Measurements from ENCODE around the gene PRG3. TPM values are rescaled to one million over a fixed set of nuclear protein-coding genes. Genes with fewer than 3 reads are reported as not detected.

PRG3 gene
- total and polyA plus RNA-seq, 8 donors, result 0.43 to 1.0 (median 0.76) TPM; not detected in 2

DNA sequence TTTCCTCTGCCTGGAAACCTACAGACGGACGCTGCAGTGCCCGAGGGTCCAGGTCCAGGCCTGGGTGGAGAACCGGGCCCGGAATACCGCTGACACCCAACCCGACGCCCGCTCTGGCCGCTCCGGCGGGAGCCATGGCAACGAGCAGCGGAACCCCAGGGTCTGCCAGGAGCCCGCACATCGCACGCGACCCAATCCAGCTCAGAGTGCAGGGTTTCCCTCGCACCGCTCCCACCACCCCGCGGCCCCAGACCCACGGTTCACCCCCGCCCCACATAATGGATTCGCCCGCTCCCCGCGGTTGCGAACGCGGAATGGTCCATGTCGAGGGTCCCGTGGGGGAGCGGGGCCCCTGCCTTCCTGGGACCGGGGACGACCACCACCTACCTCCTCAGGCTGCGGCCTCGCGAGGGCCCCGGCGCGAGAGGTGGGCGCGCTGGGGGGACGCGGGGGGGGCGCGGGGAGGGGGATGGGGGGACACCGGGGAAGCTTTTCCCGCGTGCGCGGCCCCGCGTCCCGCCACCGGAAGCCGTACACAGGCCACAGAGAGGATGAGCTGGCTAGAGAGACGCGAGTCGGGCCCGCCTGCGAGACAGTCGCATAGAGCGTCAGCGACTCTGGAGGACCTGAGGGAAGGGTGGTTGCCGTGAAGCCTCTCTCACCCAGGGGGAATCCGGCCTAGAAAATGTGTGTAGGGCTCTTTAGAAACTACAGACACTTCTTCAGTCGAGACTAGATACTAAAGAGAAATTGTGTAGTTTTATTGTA is 45.4 kb downstream of the PRG3 start, which contains the start of gene SSRP1:
Gene SSRP1, minus strand, starts transcription at position 550 of the 768 bp plus-strand sequence. CDS start 771 bp downstream, outside the sequence.
- peak within 1 kb of the TSS; percentile 64 to 76 for H3K4me3 ChIP-seq
- H3K4me1 ChIP-seq, result peaks cover 9 to 25% of the 10 kb centered on the region in 2 donors
- DNase-seq, result peak; percentile 77 to 97 (median 91)
- TF ChIP-seq, protein P1, sequence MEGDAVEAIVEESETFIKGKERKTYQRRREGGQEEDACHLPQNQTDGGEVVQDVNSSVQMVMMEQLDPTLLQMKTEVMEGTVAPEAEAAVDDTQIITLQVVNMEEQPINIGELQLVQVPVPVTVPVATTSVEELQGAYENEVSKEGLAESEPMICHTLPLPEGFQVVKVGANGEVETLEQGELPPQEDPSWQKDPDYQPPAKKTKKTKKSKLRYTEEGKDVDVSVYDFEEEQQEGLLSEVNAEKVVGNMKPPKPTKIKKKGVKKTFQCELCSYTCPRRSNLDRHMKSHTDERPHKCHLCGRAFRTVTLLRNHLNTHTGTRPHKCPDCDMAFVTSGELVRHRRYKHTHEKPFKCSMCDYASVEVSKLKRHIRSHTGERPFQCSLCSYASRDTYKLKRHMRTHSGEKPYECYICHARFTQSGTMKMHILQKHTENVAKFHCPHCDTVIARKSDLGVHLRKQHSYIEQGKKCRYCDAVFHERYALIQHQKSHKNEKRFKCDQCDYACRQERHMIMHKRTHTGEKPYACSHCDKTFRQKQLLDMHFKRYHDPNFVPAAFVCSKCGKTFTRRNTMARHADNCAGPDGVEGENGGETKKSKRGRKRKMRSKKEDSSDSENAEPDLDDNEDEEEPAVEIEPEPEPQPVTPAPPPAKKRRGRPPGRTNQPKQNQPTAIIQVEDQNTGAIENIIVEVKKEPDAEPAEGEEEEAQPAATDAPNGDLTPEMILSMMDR (IDR thresholded peaks at IDR 0.05), result no peak
- H3K27me3 ChIP-seq, result no peaks in the 10 kb centered on the region
- ATAC-seq, result peak; percentile 99
- peak within 1 kb of the TSS; percentile 76 to 84 for H3K27ac ChIP-seq
- peaks cover 0 to 34% of the 10 kb centered on the region in 2 donors for H3K36me3 ChIP-seq
- no peaks in the 10 kb centered on the region for H3K9me3 ChIP-seq
- intact Hi-C loops (cut with DNase I), result no loop called here

DNA sequence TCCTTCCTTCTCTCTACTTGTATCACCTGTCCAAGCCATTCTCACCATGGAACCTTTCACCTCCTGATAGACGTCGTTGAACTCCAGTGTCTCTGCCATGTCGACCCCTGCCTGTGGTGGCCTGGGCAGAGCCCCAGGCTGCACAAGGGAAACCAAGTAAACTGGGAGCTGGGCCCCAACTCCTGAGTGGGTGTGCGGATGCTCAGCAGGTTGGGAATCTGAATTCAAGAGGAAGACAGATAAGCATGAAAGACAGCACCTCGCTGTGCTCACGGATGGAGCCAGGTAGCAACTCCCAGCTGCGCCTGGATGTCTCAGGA is 46.0 kb downstream of the PRG3 start:
- peak overlapping the region; percentile 76 to 84 for H3K27ac ChIP-seq
- peaks cover 0 to 39% of the 10 kb centered on the region in 2 donors for H3K36me3 ChIP-seq
- DNase-seq (no peak), ATAC-seq (no peak)
- peaks cover 9 to 25% of the 10 kb centered on the region in 2 donors for H3K4me1 ChIP-seq
- H3K4me3 ChIP-seq, result peak overlapping the region; percentile 64 to 76
- intact Hi-C loops (cut with DNase I), result no loop called here
- no peaks in the 10 kb centered on the region for H3K27me3 ChIP-seq
- H3K9me3 ChIP-seq, result no peaks in the 10 kb centered on the region
- TF ChIP-seq, protein P1 (IDR thresholded peaks at IDR 0.05), result no peak

DNA sequence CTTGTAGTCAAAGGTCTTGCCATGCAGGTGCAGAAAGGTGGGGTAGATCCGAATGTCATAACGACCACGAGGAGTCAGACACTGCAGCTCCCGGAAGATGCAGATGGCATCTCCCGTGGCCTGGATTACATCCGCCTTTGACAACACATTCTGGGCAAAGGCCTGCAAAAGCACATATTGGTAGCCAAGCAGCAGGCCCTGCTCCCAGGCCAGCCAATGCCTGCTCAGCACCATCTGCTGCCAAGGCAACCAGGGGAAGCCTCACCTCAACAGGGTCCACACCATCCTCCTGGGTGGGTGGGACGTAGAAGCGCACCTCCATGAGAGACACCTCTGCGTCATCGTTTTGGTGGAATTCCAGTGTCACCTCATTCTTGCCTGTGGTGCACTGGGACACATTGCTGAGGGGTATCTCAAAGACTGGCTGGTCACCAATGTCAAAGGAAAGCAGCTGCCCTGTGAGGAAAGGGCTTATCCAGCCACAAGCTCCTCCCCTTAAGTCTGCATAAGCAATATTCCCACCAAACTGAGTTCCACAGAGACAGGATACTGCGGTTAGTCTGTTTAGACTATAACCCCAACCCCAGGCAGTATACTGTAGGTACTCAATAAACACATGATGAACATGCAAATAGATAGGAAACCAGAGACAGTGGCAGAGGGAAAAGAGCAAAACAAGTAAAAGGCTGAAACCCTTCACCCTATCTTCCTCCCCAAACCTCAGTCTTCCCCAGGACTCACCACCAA is 48.1 kb downstream of the PRG3 start:
- ATAC-seq (no peak), DNase-seq (no peak)
- Histone ChIP-seq H3K27ac (no peak overlapping the region), H3K4me1 (peaks cover 9 to 25% of the 10 kb centered on the region in 2 donors), H3K9me3 (no peaks in the 10 kb centered on the region), H3K4me3 (no peak overlapping the region), H3K36me3 (peaks cover 0 to 61% of the 10 kb centered on the region in 2 donors), H3K27me3 (no peaks in the 10 kb centered on the region)
- TF ChIP-seq, protein P1 (IDR thresholded peaks at IDR 0.05), result no peak
- intact Hi-C loops (cut with DNase I), result no loop called here

GRCh38 chr11:57331720-57332119 is 49.2 kb downstream of the PRG3 start:
- no peak overlapping the region for H3K27ac ChIP-seq
- intact Hi-C loops (cut with DNase I), result no loop called here
- TF ChIP-seq, protein P1 (IDR thresholded peaks at IDR 0.05), result no peak
- DNase-seq (no peak), ATAC-seq (no peak)
- H3K4me1 ChIP-seq, result peaks cover 9 to 28% of the 10 kb centered on the region in 2 donors
- no peaks in the 10 kb centered on the region for H3K9me3 ChIP-seq
- peaks cover 0 to 72% of the 10 kb centered on the region in 2 donors for H3K36me3 ChIP-seq
- no peak overlapping the region for H3K4me3 ChIP-seq
- H3K27me3 ChIP-seq, result no peaks in the 10 kb centered on the region

DNA sequence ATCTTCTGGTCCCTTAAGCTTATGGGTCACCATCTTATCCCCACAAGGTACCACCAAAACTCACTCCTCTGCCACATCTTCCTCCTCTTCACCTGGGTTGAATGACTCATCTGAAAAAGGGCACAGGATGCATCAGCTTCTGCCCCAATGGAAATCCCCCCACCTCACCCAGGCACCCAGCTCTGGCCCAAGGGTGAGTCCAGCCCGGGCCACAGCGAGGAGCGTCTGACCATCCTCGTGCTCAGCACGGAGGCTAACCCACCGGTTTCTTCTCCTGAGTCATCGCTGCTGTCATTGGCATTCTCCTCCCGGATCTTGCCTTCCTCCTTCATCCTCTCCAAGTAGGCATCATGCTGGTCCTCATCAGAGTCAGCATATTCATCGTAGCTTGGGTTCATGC is 50.9 kb downstream of the PRG3 start:
- no peak for ATAC-seq

More for the DNA sequence above, 50.9 kb downstream of the PRG3 start:
- H3K4me1 ChIP-seq, result peaks cover 19 to 34% of the 10 kb centered on the region in 2 donors
- no peak for DNase-seq
- H3K27me3 ChIP-seq, result no peaks in the 10 kb centered on the region
- TF ChIP-seq, protein P1 (IDR thresholded peaks at IDR 0.05), result no peak
- H3K36me3 ChIP-seq, result peaks cover 0 to 80% of the 10 kb centered on the region in 2 donors
- intact Hi-C loops (cut with DNase I), result no loop called here
- no peak overlapping the region for H3K4me3 ChIP-seq
- H3K27ac ChIP-seq, result no peak overlapping the region
- no peaks in the 10 kb centered on the region for H3K9me3 ChIP-seq
